NCI-H187 treated with DMSO at 0.1 percent for 48 hours (cell line): ENCODE data around the gene RCE1.
"Not testable (repeated sequence)": the region's sequence is repeated elsewhere in the genome, so short reads cannot be mapped to it uniquely, and the experiment has no call there.

Experiments used
- DNase-seq: peaks from one replicate; lab custom pipeline; 2025; lab: John Stamatoyannopoulos, UW

RCE1 gene, protein sequence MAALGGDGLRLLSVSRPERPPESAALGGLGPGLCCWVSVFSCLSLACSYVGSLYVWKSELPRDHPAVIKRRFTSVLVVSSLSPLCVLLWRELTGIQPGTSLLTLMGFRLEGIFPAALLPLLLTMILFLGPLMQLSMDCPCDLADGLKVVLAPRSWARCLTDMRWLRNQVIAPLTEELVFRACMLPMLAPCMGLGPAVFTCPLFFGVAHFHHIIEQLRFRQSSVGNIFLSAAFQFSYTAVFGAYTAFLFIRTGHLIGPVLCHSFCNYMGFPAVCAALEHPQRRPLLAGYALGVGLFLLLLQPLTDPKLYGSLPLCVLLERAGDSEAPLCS

DNA sequence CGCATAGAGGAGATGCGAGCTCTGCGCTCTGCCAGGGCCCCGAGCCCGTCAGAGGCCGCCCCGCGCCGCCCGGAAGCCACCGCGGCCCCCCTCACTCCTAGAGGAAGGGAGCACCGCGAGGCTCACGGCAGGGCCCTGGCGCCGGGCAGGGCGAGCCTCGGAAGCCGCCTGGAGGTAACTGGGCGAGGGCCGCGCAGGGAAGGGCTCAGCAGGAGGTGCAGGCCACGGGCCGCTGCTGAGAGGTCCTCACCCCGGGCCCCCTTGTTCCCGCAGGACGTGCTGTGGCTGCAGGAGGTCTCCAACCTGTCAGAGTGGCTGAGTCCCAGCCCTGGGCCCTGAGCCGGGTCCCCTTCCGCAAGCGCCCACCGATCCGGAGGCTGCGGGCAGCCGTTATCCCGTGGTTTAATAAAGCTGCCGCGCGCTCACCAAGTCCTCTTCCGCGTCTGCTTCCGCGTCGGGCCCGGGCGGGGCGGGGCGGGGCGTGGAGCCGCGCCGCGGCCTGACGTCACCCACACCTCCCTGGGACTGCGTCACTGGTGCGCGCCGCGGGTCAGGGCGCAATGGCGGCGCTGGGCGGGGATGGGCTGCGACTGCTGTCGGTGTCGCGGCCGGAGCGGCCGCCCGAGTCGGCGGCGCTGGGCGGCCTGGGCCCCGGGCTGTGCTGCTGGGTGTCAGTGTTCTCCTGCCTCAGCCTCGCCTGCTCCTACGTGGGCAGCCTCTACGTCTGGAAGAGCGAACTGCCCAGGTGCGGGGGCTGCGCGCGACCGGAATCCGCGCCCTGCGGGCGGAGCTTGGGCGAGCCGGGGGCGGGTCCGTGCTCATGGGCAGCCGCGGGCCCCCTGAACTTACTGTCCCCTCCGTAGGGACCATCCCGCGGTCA, at the start of gene RCE1:
TSS of gene RCE1 (plus strand) at position 546 of the 880 bp plus-strand sequence. CDS start at position 561, 15 bp downstream.
- DNase-seq, result no peak

DNA sequence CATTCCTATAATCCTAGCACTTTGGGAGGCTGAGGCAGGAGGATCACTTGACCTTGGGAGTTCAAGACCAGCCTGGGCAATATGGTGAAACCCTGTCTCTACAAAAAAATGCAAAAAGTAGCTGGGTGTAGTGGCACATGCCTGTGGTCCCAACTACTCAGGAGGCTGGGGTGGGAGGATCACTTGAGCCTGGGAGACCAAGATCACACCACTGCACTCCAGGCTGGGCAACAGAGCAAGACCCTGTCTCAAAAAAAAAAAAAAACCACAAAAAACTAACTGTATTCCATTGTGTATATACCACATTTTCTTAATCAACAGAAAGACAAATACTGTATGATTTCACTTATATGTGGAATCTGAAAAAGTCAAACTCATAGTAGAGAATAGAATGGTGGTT, 43.4 kb upstream of the RCE1 start:
- DNase-seq, result not testable (repeated sequence)

DNA sequence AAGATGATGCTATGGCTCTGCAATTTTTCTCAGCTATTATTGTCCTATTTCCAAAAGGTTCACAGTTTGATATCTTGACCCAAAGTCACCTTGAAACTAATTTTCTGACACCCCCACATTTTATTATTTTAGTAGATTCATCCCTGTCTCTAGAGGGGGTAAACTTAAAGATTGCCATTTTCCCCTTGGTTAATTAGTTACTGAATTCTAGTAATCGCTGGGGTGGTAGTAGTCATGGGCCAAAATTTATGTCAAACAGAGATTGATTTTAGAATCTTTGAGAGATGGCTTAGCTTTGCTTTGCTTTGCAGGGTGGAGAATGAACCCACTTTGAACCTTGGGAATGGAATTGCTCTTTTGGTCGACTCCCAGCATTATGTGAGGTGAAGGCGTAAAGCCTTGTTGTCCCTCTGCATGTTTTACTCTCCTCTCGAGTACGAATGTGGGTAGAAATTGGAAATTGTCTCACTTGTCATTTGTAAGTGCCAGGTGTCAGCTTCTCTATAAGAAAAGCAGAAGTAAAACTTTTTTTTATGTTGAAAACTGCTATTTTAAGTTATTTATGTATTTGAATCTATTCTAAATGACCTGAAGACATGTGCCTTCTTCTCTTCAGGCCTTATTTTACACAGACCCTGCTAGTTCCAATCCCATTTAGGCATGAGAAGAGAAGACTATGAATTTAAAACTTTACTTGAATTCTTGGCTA, 42.4 kb upstream of the RCE1 start:
- DNase-seq, result no peak

DNA sequence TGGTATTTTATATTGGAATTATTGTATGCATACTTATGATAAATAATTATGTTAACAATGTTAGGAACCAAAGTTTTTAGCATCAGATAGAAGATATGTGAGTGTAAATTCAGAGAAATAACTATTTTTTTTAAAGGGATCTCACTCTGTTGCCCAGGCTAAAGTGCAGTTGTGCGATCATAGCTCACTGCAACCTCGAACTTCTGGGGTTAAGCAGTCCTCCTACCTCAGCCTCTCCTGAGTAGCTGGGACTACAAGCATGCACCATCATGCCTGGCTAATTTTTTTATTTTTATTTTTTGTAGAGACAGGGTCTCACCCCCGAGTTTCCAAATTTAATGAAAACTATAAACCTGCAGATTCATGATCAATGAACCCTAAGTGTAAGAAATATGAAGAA, 33.6 kb upstream of the RCE1 start:
- DNase-seq, result no peak

DNA sequence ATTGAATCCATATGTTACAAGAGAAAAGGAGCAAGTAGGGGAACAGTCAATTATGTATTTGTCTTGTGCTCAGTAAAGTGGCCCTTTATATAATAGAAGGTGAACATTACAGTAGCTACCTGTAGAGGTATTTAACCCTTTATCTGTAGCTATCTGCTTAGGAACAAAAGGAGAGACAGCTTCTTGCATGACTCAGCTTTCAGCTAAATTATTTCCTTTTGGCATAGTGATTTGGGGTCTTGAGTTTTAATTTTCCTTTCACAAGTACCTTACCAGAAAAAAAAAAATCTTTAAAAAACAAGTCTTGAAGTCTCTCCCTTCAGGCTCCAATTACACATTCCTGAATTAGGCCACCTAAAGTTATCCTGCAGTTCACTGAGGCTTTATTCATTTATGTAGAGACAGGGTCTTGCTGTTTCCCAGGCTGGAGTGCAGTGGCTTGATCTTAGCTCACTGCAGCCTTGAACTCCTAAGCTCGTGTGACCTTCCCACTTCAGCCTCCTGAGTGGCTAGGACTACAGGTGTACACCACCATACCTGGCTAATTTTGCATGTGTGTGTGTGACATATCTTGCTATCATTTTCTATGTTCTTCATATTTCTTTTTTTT, 32.6 kb upstream of the RCE1 start:
- no peak for DNase-seq

DNA sequence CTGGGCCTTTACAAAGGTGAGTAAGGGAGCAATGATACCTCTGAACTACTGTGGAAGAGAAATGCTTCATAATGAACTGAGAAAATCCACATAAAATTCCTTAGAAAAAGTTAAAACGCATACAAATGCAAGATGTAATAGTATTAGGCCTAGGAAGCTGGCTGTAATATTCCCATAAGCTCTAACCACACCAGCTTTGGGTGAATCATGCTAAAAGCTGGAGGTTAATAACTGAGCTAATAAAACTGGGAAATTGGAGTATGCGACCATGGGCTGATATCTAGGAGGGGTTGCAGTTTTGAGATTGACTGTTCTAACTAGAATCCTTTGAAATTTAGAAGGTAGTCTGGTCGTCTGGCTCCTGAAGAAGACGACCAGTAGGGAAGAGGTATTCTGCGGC, 28.6 kb upstream of the RCE1 start:
- DNase-seq, result no peak

DNA sequence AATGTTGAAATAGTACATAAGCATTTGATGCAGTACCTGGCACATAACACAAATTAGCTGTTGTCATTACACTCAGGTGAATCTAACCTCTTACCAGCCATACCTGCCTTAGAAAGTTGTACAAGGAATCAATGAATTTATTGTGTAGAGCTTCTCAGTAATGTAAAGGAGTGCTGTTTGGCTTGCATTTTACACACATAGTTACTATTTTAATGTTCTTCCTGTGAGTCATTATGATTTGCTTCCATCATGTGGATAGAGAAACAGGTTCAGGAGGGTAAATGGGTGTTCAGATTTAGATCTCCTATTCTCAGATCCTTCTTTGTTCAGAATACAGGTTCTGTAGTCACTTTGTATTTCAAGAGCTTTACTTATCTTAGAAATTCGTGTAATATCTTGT, 27.6 kb upstream of the RCE1 start:
- no peak for DNase-seq

DNA sequence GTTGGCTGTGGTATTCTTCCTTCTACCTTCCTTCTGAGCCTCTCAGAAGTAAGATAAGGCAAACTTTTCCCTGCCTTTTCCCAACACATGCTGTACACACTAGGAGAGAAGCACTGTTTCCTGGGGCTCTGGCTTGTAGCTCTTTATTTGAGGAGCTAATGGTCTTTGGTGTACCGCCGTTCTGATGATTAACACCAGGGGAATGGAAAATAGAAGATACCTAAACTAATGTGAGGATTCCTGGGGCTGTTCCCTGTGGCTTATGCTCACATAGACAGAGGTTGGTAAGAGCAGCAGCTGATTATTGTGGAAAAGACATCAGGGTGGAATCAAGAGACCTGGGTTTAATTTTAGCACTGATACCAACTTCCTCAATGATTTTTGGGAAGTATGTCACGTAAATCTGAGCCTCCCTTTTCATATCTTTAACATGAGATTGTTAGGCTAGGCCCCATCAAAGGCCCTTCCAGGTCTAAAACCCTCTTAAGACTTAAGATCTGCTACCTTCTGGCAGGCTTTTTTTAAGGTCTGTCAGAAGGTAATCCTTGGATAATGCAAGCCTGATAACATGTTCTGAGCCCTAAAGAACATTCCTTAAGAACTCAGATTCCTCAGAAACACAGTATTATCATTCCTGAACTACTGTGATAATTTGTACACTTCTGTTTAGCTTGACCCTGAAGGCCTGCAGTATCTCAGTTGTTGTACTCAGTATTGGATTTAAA, 24.8 kb upstream of the RCE1 start:
- no peak for DNase-seq

DNA sequence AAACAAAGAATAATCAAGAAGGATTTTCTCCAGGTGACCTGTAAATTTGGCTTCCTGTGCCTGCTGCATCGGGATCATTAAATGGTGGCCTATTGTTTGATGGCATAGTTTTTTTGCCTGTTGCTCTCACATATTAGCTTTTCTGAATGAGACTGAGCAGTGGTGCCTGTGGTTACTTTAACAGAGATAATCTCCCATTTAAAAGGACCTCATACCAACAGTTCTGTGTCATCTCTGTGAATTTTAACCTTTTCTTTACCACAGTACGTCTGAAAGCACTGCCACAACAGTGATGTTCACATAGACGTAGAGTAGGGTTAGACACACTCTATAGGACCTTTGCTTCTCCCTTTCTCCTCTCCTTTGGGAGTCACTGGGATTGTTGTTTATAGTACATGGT, 22.9 kb upstream of the RCE1 start:
- DNase-seq, result no peak

DNA sequence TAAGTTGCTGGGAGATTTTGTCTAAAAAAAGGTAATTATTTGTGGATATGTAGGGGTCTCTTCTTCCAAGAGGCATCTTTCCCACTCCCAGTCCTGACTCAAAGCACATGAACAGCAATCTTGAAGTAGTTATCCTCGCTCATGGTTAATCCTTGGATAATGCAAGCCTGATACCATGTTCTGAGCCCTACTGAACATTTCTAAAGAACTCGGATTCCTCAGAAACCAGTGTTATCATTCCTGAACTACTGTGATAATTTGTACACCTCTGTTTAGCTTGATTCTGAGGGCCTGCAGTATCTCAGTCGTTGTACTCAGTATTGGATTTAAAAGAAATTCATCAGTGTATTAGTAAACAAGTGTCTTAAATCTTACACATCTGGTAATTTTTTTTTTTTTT, 22.3 kb upstream of the RCE1 start:
- no peak for DNase-seq

DNA sequence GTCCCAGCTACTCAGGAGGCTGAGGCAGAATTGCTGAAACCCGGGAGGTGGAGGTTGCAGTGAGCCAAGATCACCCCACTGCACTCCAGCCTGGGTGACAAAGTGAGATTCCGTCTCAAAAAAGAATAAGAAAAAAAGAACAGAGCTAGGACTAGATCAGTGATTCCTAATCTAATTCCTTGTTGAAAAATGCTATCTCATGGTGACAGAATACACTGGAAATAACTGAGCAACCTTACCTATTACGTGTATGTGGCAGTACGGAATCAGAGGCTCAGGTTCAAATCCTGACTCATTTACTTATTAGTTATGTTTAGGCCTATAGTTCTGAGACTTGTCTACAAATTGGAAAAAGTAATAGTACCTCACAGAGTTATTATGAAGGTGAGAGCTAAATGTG, 19.5 kb upstream of the RCE1 start:
- no peak for DNase-seq

DNA sequence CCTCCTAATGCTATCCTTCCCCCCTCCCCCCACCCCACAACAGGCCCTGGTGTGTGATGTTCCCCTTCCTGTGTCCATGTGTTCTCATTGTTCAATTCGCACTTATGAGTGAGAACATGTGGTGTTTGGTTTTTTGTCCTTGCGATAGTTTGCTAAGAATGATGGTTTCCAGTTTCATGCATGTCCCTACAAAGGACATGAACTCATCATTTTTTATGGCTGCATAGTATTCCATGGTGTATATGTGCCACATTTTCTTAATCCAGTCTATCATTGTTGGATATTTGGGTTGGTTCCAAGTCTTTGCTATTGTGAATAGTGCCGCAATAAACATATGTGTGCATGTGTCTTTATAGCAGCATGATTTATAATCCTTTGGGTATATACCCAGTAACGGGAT, 18.7 kb upstream of the RCE1 start:
- DNase-seq, result not testable (repeated sequence)

DNA sequence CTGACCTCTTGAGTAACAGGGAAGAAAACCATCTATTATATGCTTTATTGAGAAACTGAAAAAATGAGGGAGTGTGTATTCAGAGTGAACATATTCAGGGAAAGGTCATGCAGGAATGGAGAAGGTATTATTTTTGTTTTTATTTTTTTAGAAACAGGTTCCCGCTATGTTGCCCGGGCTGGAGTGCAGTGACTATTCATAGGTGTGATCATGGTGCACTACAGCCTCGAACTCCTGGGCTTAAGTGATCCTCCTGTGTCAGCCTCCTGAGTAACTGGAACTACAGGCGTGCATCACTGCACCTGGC, 8.7 kb upstream of the RCE1 start:
- no peak for DNase-seq

DNA sequence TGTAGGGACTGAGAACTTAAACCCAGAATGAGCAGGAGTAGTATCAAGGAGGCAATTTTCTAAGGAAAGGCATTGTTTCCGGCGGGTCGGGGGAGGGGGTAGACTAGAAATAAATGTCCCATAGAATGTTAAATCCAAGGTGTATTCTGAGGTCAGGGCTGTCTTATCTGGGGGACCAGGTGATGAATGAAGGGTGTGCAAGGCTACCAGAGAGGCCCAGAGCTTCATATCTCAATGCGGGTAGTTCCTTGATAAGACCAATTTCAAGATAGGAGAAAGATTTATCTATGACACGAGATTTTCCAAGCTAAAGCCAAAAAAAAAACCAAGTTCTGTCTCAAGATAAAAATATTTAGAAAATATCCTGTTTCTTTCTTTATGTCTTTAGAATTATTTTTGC, 8.3 kb upstream of the RCE1 start:
- DNase-seq, result no peak

DNA sequence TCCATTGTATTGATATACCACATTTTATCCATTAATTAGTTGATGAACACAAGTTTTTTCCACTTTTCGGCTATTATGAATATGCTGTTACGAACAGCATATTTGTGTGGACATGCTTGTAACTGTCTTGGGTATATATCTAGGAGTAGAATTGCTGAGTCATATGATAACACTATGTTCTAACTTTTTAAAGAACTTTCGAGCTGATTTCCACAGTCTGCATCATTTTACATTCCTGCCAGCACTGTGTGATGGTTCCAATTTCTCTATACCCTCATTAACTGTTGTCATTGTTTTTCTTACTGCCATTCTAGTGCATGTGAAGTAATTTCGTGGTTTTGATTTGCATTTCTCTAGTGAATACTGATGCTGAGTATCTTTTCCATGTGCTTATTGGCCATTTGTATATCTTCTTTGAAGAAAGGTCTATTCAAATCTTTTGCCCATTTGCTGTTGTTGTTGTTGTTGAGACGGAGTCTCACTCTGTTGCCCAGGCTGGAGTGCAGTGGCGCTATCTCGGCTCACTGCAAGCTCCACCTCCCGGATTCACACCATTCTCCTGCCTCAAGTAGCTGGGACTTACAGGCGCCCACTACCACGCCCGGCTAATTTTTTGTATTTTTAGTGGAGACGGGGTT, 7.4 kb upstream of the RCE1 start:
- DNase-seq, result no peak

DNA sequence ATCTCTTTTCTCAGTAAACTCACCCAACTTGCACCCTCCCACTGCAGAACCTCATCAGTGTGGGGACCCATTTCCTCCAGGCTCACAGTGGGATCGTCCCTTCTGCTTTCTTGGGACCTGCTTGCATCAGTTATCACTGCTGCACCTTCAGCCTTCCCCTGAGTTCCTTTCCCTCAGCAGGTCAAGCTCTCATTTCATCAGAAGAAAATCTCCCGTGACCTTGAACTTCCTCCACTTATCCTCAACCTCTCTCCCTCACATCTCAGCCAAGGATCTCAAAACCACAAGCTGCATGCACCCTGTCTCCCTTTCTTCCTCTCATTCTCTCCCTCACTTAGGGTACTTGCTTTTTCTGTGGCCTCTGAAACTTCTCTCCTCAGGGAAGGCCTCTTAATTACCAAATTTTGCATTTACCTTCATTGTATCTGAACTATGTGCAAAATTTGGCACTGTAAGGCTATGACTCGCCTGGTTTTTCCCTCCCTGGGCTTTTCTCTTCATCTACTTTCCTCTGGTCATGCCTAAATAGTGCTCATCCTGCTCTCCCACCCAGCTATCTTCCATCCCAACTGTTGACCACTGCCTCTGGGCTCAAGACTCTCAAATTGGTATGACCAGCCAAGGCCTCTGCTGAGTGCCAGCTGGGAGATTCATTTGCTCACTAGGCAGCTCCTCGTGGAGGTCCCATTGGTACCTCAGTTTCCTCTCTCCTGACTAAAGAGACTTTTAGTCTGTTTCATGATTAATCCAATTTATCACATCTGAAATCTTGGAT, 2.7 kb upstream of the RCE1 start:
- no peak for DNase-seq

DNA sequence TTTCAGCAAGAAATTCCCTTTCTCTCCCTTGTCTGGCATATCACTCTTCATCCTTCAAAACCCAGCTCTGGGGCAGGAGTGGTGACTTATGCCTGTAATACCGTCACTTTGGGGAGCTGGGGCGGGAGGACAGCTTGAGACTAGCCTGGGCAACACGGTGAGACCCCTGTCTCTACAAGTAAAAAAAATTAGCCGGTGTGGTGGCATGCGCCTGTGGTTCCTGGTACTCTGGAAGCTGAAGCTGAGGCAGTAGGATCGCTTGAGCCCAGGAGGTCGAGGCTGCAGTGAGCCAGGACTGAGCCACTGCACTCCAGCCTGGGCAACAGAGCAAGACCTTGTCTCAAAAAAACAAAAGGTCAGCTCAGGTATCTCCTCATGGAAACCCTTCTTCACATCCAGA, 1.4 kb upstream of the RCE1 start:
- no peak for DNase-seq

DNA sequence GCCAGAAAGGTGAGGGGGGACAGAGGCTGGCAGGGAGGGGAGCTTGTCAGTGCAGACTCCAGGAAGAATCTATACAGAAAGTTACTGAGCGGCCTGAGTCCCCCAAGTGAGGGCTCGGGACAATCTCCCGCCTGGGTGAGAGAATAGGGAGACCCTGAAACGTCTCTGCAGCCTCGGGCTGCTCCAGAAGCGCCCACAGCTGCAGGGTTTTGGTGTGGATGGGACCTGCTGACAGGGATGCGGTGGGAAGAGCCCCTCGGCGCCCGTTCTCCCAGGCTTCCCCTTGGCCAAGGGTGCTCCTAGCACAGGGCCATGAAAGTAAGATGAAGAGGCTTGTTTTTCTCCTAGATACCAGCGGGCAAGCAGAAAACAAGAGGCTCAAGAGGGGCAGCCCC, 743 bp upstream of the RCE1 start:
- DNase-seq, result no peak

DNA sequence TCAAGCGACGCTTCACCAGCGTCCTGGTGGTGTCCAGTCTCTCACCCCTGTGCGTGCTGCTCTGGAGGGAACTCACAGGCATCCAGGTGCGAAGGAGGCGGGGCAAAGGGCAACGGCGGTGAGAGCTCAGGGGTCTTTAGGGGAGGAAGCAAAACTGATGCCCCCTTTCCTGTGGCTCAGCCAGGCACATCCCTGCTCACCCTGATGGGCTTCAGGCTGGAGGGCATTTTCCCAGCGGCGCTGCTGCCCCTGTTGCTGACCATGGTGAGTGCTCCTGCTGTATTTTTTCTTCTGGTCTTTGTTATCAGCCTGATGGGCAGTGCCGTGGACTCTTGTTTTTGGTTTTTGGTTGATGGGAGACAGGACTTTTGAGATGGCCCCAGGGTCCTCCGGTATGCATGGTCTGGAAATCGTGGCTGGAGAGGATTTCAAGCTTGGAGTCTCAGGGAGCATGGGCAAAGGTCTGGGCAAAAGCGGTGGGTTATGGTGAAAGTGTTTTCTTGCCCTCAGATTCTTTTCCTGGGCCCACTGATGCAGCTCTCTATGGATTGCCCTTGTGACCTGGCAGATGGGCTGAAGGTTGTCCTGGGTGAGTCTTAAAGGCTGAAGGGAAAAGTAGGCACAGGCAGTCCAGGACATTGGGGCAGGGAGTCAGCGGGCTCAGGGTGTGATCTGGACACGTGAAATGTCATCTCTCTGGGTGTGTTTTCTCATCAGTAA, 695 bp downstream of the RCE1 start:
- no peak for DNase-seq
